ENCODE data around the gene BTG1. TPM values are rescaled to one million over a fixed set of nuclear protein-coding genes. Genes with fewer than 3 reads are reported as not detected.

The BTG1 gene
- total and polyA plus RNA-seq, 2 of the 8 experiments (the other 6 are each of a cell fraction or from before 2014, with no cell fraction given): 17.1 to 32.7 TPM

DNA sequence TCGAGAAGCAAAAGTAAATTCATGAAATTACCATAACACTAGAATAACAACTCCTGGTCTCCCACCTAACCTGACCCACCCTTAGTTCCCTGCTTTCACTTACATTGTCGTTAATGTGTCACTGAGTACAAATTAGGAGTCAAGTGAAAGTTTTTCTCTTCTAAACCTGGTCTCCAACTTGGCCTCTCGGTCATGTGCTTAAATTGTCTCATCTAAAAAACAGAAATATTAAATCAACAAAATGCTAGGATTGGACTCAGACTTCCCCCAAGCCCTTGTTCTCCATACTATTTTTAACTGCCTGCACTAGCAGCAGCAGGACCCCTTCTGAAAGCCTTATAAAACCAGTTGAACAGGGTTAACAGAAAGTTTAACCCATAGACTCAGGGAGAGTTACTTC lies 1.8 kb upstream of the BTG1 start (continued):
- no peak for TF ChIP-seq KDM5A (IDR thresholded peaks at IDR 0.05; ENCODE audit: low read length)
- no peak for TF ChIP-seq FOSL1 (IDR thresholded peaks at IDR 0.05; ENCODE audit: insufficient read depth, low read depth, low read length)
- no peak for TF ChIP-seq SRF (IDR thresholded peaks at IDR 0.05; ENCODE audit: low read depth, low read length)
